GM13977 (cell line): ENCODE measurements around the gene AGAP1.

Experiments used
- DNase-seq: peaks from one replicate; pipeline ENCODE4 v3.0.0; 2012; ENCODE audit warnings: low spot score
- CTCF ChIP-seq: IDR thresholded peaks from 2 replicates; pipeline ENCODE4 v1.5.1; 2012; ENCODE audit warnings: mild to moderate bottlenecking, control low read depth; ENCODE audit not compliant: insufficient read depth; ENCODE audit errors: extremely low read depth, missing control alignments
- in situ Hi-C: fragments of 300-500 bp; cut with MboI; formaldehyde crosslinking; loops from one replicate; pipeline ENCODE4 v1.12.0; 2022; ENCODE audit warnings: low sequenced_read_pairs, low pct_unique_long_range_greater_than_20kb, mixed read lengths, inconsistent platforms; ENCODE audit not compliant: unreplicated experiment

Gene AGAP1

GRCh38 chr2:235810846-235811245 is 317.0 kb downstream of the AGAP1 start:
- TF ChIP-seq CTCF, result no peak
- DNase-seq, result no peak
- in situ Hi-C loops, result no loop called here

GRCh38 chr2:235811446-235812184 is 317.8 kb downstream of the AGAP1 start:
- TF ChIP-seq CTCF, result no peak
- no peak for DNase-seq
- in situ Hi-C loops, result no loop called here

GRCh38 chr2:235812185-235812665 is 318.4 kb downstream of the AGAP1 start:
- in situ Hi-C loops, result no loop called here
- no peak for DNase-seq
- TF ChIP-seq CTCF, result no peak

- no peak for DNase-seq
- TF ChIP-seq CTCF, result no peak
- in situ Hi-C loops, result no loop called here
Measured at GRCh38 chr2:235813398-235813797, 319.6 kb downstream of the AGAP1 start.

GRCh38 chr2:235820571-235820970 is 326.7 kb downstream of the AGAP1 start:
- in situ Hi-C loops, result no loop called here
- no peak for DNase-seq
- no peak for TF ChIP-seq CTCF

GRCh38 chr2:235824331-235824730 is 330.5 kb downstream of the AGAP1 start:
- no peak for TF ChIP-seq CTCF
- in situ Hi-C loops, result no loop called here
- DNase-seq, result no peak
